Activated CD4-positive, alpha-beta T cell treated with anti-CD3 and anti-CD28 coated beads, Interleukin-2, amount 10 ng/mL, durations not matched to agents 24 days and 14 days (primary cell): ENCODE data around the gene AP4M1. TPM values are rescaled to one million over a fixed set of nuclear protein-coding genes. Genes with fewer than 3 reads are reported as not detected.

Experiments
- DNase-seq: peaks from one replicate; pipeline ENCODE4 v3.0.0; 2022
- H3K27ac Mint-ChIP-seq: one replicate; pipeline ENCODE4 v1.8.0; 2022; ENCODE audit warnings: mild to moderate bottlenecking, mixed read lengths
- H3K27me3 Mint-ChIP-seq: one replicate; pipeline ENCODE4 v1.8.0; 2022; ENCODE audit warnings: mixed read lengths
- H3K36me3 Mint-ChIP-seq: one replicate; pipeline ENCODE4 v1.8.0; 2022; ENCODE audit warnings: low read depth, mild to moderate bottlenecking, mixed read lengths
- H3K4me1 Mint-ChIP-seq: one replicate; pipeline ENCODE4 v1.8.0; 2021; ENCODE audit warnings: mixed read lengths
- H3K4me3 Mint-ChIP-seq: one replicate; pipeline ENCODE4 v1.8.0; 2022; ENCODE audit warnings: mild to moderate bottlenecking, moderate library complexity, mixed read lengths
- H3K9me3 Mint-ChIP-seq: one replicate; pipeline ENCODE4 v1.8.0; 2021; ENCODE audit warnings: mixed read lengths
- intact Hi-C: fragments of 100-400 bp; cut with micrococcal nuclease; formaldehyde crosslinking; loops from one replicate; pipeline ENCODE4 v1.15.1; 2023
- total RNA-seq: library from RNA; stranded (reverse); gene quantifications from 2 replicates; pipeline ENCODE4 v1.2.3, GENCODE V29; 2022

The AP4M1 gene
- total RNA-seq, 1 donor from 2014 or later, result 16.4 TPM

GRCh38 chr7:100074841-100075240 is 26.6 kb upstream of the AP4M1 start:
- Mint-ChIP-seq H3K4me3 (no peak overlapping the region), H3K4me1 (peaks cover 5% of the 10 kb centered on the region), H3K9me3 (peaks cover 25% of the 10 kb centered on the region), H3K27me3 (no peaks in the 10 kb centered on the region), H3K27ac (no peak overlapping the region), H3K36me3 (peaks cover 84% of the 10 kb centered on the region)
- intact Hi-C loops, result no loop called here
- no peak for DNase-seq

DNA sequence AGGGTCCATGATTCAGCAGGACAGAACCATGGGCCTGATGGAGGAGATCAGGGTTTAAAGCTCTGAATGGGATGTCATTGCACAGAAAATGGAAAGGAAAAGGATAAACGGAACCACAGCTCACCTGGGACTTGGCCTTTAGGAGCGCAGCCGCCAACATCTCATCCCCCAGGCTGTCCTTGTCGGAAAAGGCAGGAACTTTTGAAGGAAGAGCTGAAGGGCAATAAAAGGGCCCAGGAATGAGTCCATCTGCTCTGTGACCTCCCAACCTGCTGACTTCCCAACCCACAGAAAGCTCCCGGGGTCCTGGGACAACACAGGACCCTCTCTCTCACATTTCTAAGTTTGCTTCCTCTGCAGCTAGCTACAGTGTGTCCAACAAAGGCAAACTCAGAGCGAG is 26.0 kb upstream of the AP4M1 start:
- intact Hi-C loops, result no loop called here
- peaks cover 10% of the 10 kb centered on the region for H3K4me1 Mint-ChIP-seq
- H3K36me3 Mint-ChIP-seq, result peaks cover 83% of the 10 kb centered on the region
- no peak for DNase-seq
- H3K9me3 Mint-ChIP-seq, result peaks cover 25% of the 10 kb centered on the region
- H3K27me3 Mint-ChIP-seq, result no peaks in the 10 kb centered on the region
- no peak overlapping the region for H3K4me3 Mint-ChIP-seq
- H3K27ac Mint-ChIP-seq, result no peak overlapping the region

DNA sequence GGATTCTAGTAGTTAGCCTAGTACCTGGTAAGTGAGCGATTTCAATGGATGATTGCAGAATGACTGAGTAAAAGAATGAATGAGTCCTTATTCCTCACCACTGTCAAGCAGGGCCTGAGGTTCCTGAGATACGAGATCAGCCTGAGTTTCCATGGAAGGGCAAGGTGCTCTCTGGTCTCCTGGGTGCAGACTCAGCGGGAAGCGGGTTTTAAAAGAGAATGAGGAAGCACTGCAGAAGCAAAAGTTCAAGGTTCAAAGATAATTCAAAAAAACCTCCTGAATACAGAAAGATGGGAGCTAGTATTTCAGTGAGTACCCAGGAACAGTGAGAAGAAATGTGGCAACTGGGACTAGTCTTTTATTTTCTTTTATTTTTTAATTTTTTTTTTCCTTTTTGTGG is 24.2 kb upstream of the AP4M1 start:
- DNase-seq, result no peak
- H3K27me3 Mint-ChIP-seq, result no peaks in the 10 kb centered on the region
- H3K4me3 Mint-ChIP-seq, result no peak overlapping the region
- H3K4me1 Mint-ChIP-seq, result peaks cover 15% of the 10 kb centered on the region
- H3K36me3 Mint-ChIP-seq, result peaks cover 73% of the 10 kb centered on the region
- intact Hi-C loops, result no loop called here
- H3K9me3 Mint-ChIP-seq, result peaks cover 14% of the 10 kb centered on the region
- H3K27ac Mint-ChIP-seq, result no peak overlapping the region

DNA sequence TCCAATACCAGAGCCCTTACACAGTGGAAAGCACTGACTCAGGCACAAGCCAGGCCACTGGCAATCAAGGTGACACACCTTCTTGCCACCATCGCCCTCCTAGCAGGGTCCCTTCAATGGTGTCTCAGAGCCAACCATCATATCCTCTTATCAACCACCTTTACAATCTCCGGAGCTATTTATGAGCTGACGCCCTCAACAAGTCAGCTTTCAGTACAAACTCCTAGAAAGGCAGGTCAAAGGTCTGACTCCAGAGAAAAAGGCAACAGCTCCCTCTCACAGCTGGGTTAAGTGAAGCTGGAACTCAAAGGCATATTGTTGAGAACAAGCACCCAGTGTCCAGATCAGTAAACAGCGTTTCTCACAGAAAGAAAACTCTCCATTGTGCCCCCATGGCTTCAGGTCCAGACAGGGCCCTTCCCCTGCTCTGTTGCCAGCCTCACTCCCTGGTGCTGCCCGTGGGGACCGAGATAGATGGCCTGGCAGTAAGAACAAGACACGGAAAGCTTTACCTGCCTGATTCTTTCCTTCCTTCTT is 22.4 kb upstream of the AP4M1 start:
- peak overlapping the region; percentile 14 for H3K4me3 Mint-ChIP-seq
- intact Hi-C loops, result no loop called here

DNA sequence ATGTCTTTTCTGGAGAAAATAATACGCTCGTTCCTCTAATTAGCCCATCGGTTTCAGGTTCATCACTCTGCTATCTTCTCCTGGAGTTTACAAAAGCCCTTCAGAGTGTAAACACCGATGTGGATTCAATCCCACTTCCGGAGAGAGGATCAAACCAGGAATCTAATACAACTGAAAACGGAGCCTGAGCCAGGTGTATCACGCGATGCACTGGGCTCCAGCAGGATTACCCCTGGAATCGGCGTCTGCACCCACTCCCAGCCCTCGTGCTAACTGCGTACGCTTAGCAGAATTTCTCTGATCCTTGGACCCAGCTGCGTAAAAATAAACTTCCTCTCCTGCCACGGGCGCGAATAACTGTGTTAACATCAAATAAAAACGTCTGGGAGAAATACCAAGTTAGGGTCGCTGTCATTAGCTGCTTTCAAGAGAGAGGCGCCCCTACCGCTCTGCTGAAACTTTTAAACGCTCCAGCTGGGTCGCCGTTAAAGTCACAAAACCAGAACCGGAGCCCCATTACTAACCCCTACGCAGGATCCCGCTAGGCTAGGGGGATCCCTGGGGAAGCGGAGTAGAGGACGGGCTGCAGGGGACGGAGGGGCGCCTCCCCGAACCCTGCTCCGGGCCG is 20.4 kb upstream of the AP4M1 start:
- Mint-ChIP-seq H3K36me3 (peaks cover 34% of the 10 kb centered on the region), H3K9me3 (peaks cover 2% of the 10 kb centered on the region), H3K27me3 (peaks cover 10% of the 10 kb centered on the region), H3K4me1 (peaks cover 23% of the 10 kb centered on the region), H3K27ac (peak overlapping the region; percentile 75), H3K4me3 (peak overlapping the region; percentile 93)
- no peak for DNase-seq
- intact Hi-C loops, result loop anchor here (1.0 to 10.0 kb wide), 8 partner anchors 8 to 939 kb away; partner anchors contain the start of genes AP4M1, FAM200A, MCM7 and SMURF1

More for the DNA sequence above, 22.4 kb upstream of the AP4M1 start:
- Mint-ChIP-seq H3K27ac (no peak overlapping the region), H3K36me3 (peaks cover 54% of the 10 kb centered on the region), H3K9me3 (peaks cover 11% of the 10 kb centered on the region), H3K27me3 (peaks cover 3% of the 10 kb centered on the region), H3K4me1 (peaks cover 23% of the 10 kb centered on the region)
- no peak for DNase-seq

DNA sequence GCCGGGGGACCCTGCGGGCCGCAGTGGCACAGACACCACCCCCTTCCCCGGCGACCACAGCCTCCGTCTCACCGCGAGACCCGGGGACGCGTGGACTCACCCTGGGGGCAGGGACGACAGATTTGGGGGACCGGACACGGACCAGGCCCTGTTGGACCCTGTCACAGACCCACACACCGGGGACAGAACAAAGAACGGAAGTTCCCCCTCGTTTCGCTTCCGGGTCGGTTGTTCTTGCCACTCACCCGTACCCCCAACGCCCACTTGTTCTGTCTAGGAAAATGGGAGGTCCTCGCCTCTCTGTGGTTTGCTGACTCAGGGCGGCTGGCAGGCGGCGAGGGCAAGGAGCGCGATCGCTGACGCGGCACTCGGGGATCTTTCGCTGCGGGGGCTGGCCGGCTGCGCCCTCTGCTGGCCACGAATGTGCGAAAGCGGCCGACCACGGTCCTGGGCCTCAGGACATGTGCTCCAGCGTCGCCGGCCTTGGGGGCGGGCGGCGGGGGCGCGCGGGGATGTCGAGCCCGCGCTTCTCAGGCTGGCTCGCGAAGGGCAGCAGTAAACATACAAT is 19.8 kb upstream of the AP4M1 start, which contains the start of gene ZNF3:
Gene ZNF3, minus strand, starts transcription at position 189 of the 568 bp plus-strand sequence. CDS start 4,366 bp downstream, outside the sequence.
- peak within 1 kb of the TSS; percentile 93 for H3K4me3 Mint-ChIP-seq
- H3K36me3 Mint-ChIP-seq, result peaks cover 28% of the 10 kb centered on the region
- DNase-seq, result peak; percentile 99
- H3K27ac Mint-ChIP-seq, result peak within 1 kb of the TSS; percentile 91
- intact Hi-C loops, result loop anchor here (1.0 to 10.0 kb wide), 9 partner anchors 8 to 939 kb away; partner anchors contain the start of genes AP4M1, CNPY4, FAM200A and MCM7
- peaks cover 10% of the 10 kb centered on the region for H3K27me3 Mint-ChIP-seq
- peaks cover 23% of the 10 kb centered on the region for H3K4me1 Mint-ChIP-seq
- no peaks in the 10 kb centered on the region for H3K9me3 Mint-ChIP-seq

- peaks cover 10% of the 10 kb centered on the region for H3K27me3 Mint-ChIP-seq
- intact Hi-C loops, result loop anchor here (1.0 to 10.0 kb wide), 4 partner anchors 36 to 941 kb away; partner anchors contain the start of genes CNPY4, FAM200A, SMURF1 and TAF6
- peak overlapping the region; percentile 91 for H3K27ac Mint-ChIP-seq
- peaks cover 23% of the 10 kb centered on the region for H3K36me3 Mint-ChIP-seq
- peak; percentile 58 for DNase-seq
- peaks cover 24% of the 10 kb centered on the region for H3K4me1 Mint-ChIP-seq
- H3K4me3 Mint-ChIP-seq, result peak overlapping the region; percentile 93
- no peaks in the 10 kb centered on the region for H3K9me3 Mint-ChIP-seq
These were observed 18.5 kb upstream of the AP4M1 start for GRCh38 chr7:100082978-100083377.

DNA sequence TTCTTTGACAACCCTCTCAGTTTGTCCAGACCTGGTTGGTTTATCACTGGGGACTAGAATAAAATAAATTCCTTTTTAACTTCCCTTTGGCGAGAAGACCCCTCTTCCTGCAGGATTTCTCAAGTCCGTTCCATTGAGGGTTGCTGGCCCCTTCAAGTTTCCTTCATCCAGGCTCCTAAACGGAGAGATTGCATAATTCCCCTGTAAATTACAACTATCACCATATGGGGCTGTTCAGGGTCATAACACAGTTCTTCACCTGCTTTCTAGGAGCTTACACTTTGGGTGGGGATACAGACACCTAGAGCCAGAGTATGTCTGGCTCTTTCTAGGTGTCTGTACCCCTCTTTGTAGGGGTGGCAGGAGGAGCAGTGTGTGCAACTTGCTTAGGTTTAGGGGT is 15.9 kb upstream of the AP4M1 start:
- Mint-ChIP-seq H3K9me3 (no peaks in the 10 kb centered on the region), H3K27me3 (peaks cover 10% of the 10 kb centered on the region), H3K27ac (no peak overlapping the region), H3K36me3 (peaks cover 13% of the 10 kb centered on the region), H3K4me1 (peaks cover 29% of the 10 kb centered on the region), H3K4me3 (no peak overlapping the region)
- intact Hi-C loops, result loop anchor here (10.0 kb wide), 1 partner anchor 531 kb away; the partner anchor contains the start of genes FAM200A and ZNF655
- no peak for DNase-seq

DNA sequence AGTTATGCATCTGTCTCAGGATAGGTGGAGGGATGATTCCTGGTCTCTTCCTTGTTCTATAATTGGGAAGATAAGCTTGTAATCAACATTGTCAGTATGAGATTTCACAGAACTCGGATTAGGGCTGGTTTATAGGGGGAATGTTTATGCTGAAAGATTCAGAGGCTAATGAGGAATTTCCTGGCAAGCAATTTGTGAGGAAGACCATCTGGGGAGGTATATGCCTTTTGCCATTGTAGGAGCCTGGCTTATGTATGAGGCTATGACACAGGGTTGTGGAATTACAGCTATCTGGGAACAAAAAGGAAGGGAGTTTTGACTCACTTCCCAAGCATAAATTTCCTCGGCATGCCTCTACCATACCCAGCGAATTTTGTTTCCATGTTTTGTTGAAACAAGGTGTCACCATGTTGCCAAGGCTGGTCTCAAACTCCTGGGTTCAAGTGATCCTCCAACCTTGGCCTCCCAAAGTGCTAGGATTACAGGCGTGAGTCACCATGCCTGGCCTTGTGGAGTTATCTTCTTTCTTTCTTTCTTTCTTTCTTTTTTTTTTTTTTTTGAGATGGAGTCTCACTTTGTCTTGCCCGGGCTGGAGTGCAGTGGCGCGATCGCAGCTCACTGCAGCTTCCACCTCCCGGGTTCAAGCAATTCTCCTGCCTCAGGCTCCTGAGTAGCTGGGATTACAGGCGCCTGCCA is 14.2 kb upstream of the AP4M1 start:
- no peak for DNase-seq
- Mint-ChIP-seq H3K27me3 (peaks cover 10% of the 10 kb centered on the region), H3K9me3 (no peaks in the 10 kb centered on the region), H3K27ac (no peak overlapping the region), H3K4me1 (peaks cover 32% of the 10 kb centered on the region), H3K36me3 (peaks cover 22% of the 10 kb centered on the region), H3K4me3 (peak overlapping the region; percentile 18)
- intact Hi-C loops, result loop anchor here (10.0 kb wide), 1 partner anchor 532 kb away; the partner anchor contains the start of genes FAM200A and ZNF655

- intact Hi-C loops, result loop anchor here (2.0 to 10.0 kb wide), 2 partner anchors 39 to 533 kb away; partner anchors contain the start of genes FAM200A, MBLAC1 and ZNF655
- Mint-ChIP-seq H3K4me1 (peaks cover 27% of the 10 kb centered on the region), H3K36me3 (peaks cover 31% of the 10 kb centered on the region), H3K9me3 (no peaks in the 10 kb centered on the region), H3K27ac (peak overlapping the region; percentile 94), H3K4me3 (peak overlapping the region; percentile 86), H3K27me3 (peaks cover 7% of the 10 kb centered on the region)
- DNase-seq, result peak; percentile 56
These were observed 13.3 kb upstream of the AP4M1 start for GRCh38 chr7:100088095-100088620.

- intact Hi-C loops, result loop anchor here (1.0 to 10.0 kb wide), 4 partner anchors 8 to 534 kb away; partner anchors contain the start of genes AP4M1, FAM200A, MBLAC1 and MCM7
- DNase-seq, result peak; percentile 97
- Mint-ChIP-seq H3K36me3 (peaks cover 38% of the 10 kb centered on the region), H3K27ac (peak within 1 kb of the TSS; percentile 94), H3K4me3 (peak within 1 kb of the TSS; percentile 86), H3K9me3 (no peaks in the 10 kb centered on the region), H3K27me3 (peaks cover 7% of the 10 kb centered on the region), H3K4me1 (peaks cover 29% of the 10 kb centered on the region)
These were observed 12.6 kb upstream of the AP4M1 start, which contains the start of gene COPS6 for GRCh38 chr7:100088621-100089457. Gene COPS6 (plus strand): TSS chr7:100088969. CDS start chr7:100088991, 22 bp downstream.

- peaks cover 7% of the 10 kb centered on the region for H3K27me3 Mint-ChIP-seq
- H3K4me1 Mint-ChIP-seq, result peaks cover 29% of the 10 kb centered on the region
- H3K9me3 Mint-ChIP-seq, result no peaks in the 10 kb centered on the region
- no peak for DNase-seq
- intact Hi-C loops, result loop anchor here (1.0 to 10.0 kb wide), 4 partner anchors 8 to 535 kb away; partner anchors contain the start of genes AP4M1, FAM200A, MBLAC1 and MCM7
- peaks cover 45% of the 10 kb centered on the region for H3K36me3 Mint-ChIP-seq
- peak overlapping the region; percentile 94 for H3K27ac Mint-ChIP-seq
- peak overlapping the region; percentile 86 for H3K4me3 Mint-ChIP-seq
These were observed 11.8 kb upstream of the AP4M1 start for GRCh38 chr7:100089458-100090196.
